ENCODE data around the gene UPB1.

UPB1 gene

GRCh38 chr22:24566899-24567511 lies 71.9 kb downstream of the UPB1 start:
- DNase-seq: no peak

- DNase-seq: no peak
Measured at GRCh38 chr22:24567668-24568067, 72.5 kb downstream of the UPB1 start.

- DNase-seq: no peak
Measured at GRCh38 chr22:24571266-24571665, 76.1 kb downstream of the UPB1 start.

- no peak for DNase-seq
Measured at GRCh38 chr22:24576778-24577177, 81.6 kb downstream of the UPB1 start.

All from hematopoietic multipotent progenitor cell treated with erythropoietin and hydrocortisone succinate and interleukin-3 and kit ligand, for 8 days (in vitro differentiated cells).